Astrocyte (in vitro differentiated cells and primary cell): ENCODE measurements around the gene FBP2. TPM values are rescaled to one million over a fixed set of nuclear protein-coding genes. Genes with fewer than 3 reads are reported as not detected.

Source experiments
- DNase-seq: peaks from one replicate; pipeline ENCODE4 v3.0.0-alpha.2; 2010; ENCODE audit warnings: low read depth
- FAIRE-seq: peaks from 2 replicates; lab custom pipeline; 2011; peaks lifted over from hg19 to GRCh38; lab: Jason Lieb, UNC
- H2AFZ ChIP-seq: 2 replicates; pipeline ENCODE4 v1.6.0; 2012; ENCODE audit warnings: low read depth, low read length, inconsistent platforms
- H3K27ac ChIP-seq: 2 replicates; pipeline ENCODE4 v1.5.1; 2011; ENCODE audit warnings: low read depth, low read length, inconsistent platforms
- H3K27me3 ChIP-seq: 2 replicates; pipeline ENCODE4 v1.6.0; 2011; ENCODE audit warnings: low read length, inconsistent platforms; ENCODE audit not compliant: insufficient read depth
- H3K36me3 ChIP-seq: 2 replicates; pipeline ENCODE4 v1.5.1; 2011; ENCODE audit warnings: low read length, inconsistent platforms; ENCODE audit not compliant: insufficient read depth
- H3K4me1 ChIP-seq: 2 replicates; pipeline ENCODE4 v1.5.1; 2011; ENCODE audit warnings: low read length, inconsistent platforms; ENCODE audit not compliant: insufficient read depth
- H3K4me2 ChIP-seq: 2 replicates; pipeline ENCODE4 v1.6.0; 2012; ENCODE audit warnings: low read length, inconsistent platforms
- H3K4me3 ChIP-seq: 2 replicates; pipeline ENCODE4 v1.5.1; 2011; ENCODE audit warnings: low read depth, mild to moderate bottlenecking, low read length, inconsistent platforms; ENCODE audit not compliant: insufficient read depth
- H3K79me2 ChIP-seq: 2 replicates; pipeline ENCODE4 v1.6.0; 2012; ENCODE audit warnings: mild to moderate bottlenecking, low read length, inconsistent platforms; ENCODE audit not compliant: insufficient read depth
- H3K9ac ChIP-seq: 2 replicates; pipeline ENCODE4 v1.6.0; 2012; ENCODE audit warnings: mild to moderate bottlenecking, low read length, inconsistent platforms
- H3K9me3 ChIP-seq: 2 replicates; pipeline ENCODE4 v1.5.1; 2012; ENCODE audit warnings: low read depth, mild to moderate bottlenecking, low read length, inconsistent platforms; ENCODE audit not compliant: insufficient read depth
- H4K20me1 ChIP-seq: 2 replicates; pipeline ENCODE4 v1.6.0; 2012; ENCODE audit warnings: low read length, inconsistent platforms; ENCODE audit not compliant: insufficient read depth
- H3K27ac Mint-ChIP-seq: one replicate; pipeline ENCODE4 v1.8.0; 2021; ENCODE audit warnings: mild to moderate bottlenecking, mixed read lengths; ENCODE audit not compliant: unreplicated experiment
- H3K27me3 Mint-ChIP-seq: one replicate; pipeline ENCODE4 v1.8.0; 2021; ENCODE audit warnings: low read depth, mixed read lengths; ENCODE audit not compliant: unreplicated experiment
- H3K36me3 Mint-ChIP-seq: one replicate; pipeline ENCODE4 v1.8.0; 2021; ENCODE audit warnings: low read depth, mixed read lengths; ENCODE audit not compliant: unreplicated experiment
- H3K4me1 Mint-ChIP-seq: one replicate; pipeline ENCODE4 v1.8.0; 2021; ENCODE audit warnings: low read depth, mixed read lengths; ENCODE audit not compliant: unreplicated experiment
- H3K4me3 Mint-ChIP-seq: one replicate; pipeline ENCODE4 v1.8.0; 2021; ENCODE audit warnings: mild to moderate bottlenecking, moderate library complexity, mixed read lengths; ENCODE audit not compliant: unreplicated experiment
- H3K9me3 Mint-ChIP-seq: one replicate; pipeline ENCODE4 v1.8.0; 2021; ENCODE audit warnings: mild to moderate bottlenecking, mixed read lengths; ENCODE audit not compliant: unreplicated experiment
- CTCF ChIP-seq: IDR thresholded peaks from 2 replicates; pipeline ENCODE4 v1.5.1; 2011; ENCODE audit warnings: low read depth, mild to moderate bottlenecking, inconsistent platforms, low read length, moderate library complexity; ENCODE audit not compliant: insufficient read depth
- EZH2 ChIP-seq: IDR thresholded peaks from 2 replicates; pipeline ENCODE4 v1.6.1; 2012; ENCODE audit warnings: mild to moderate bottlenecking, low read length, inconsistent platforms; ENCODE audit not compliant: insufficient read depth
- total RNA-seq: library from RNA; stranded (reverse); gene quantifications from 2 replicates; pipeline ENCODE4 v1.2.1, GENCODE V29; 2021

The FBP2 gene
- total RNA-seq, 1 donor from 2014 or later, result not detected

GRCh38 chr9:94630833-94631232 lies 37.2 kb upstream of the FBP2 start:
- DNase-seq (no peak), FAIRE-seq (no peak)
- Histone ChIP-seq H3K4me1 (no peaks in the 10 kb centered on the region), H3K79me2 (no peaks in the 10 kb centered on the region), H3K4me2 (no peak overlapping the region), H4K20me1 (no peaks in the 10 kb centered on the region), H2AFZ (no peak overlapping the region), H3K27me3 (peaks cover 12% of the 10 kb centered on the region), H3K9ac (no peak overlapping the region), H3K4me3 (no peak overlapping the region), H3K36me3 (no peaks in the 10 kb centered on the region), H3K9me3 (peaks cover 4% of the 10 kb centered on the region), H3K27ac (no peak overlapping the region)
- H3K4me1 Mint-ChIP-seq, result no peaks in the 10 kb centered on the region
- TF ChIP-seq EZH2 (no peak), CTCF (no peak)
- no peak overlapping the region for H3K4me3 Mint-ChIP-seq
- H3K27me3 Mint-ChIP-seq, result peaks cover 53% of the 10 kb centered on the region
- no peaks in the 10 kb centered on the region for H3K9me3 Mint-ChIP-seq
- H3K36me3 Mint-ChIP-seq, result no peaks in the 10 kb centered on the region
- no peak overlapping the region for H3K27ac Mint-ChIP-seq

- Histone ChIP-seq H4K20me1 (no peaks in the 10 kb centered on the region), H3K9me3 (no peaks in the 10 kb centered on the region), H3K4me2 (no peak overlapping the region), H3K36me3 (no peaks in the 10 kb centered on the region), H3K27me3 (peaks cover 12% of the 10 kb centered on the region), H3K27ac (no peak overlapping the region), H2AFZ (no peak overlapping the region), H3K4me3 (no peak overlapping the region), H3K9ac (no peak overlapping the region), H3K4me1 (no peaks in the 10 kb centered on the region), H3K79me2 (no peaks in the 10 kb centered on the region)
- Mint-ChIP-seq H3K4me1 (no peaks in the 10 kb centered on the region), H3K9me3 (no peaks in the 10 kb centered on the region), H3K27ac (no peak overlapping the region), H3K36me3 (no peaks in the 10 kb centered on the region), H3K27me3 (peaks cover 47% of the 10 kb centered on the region), H3K4me3 (no peak overlapping the region)
- FAIRE-seq (no peak), DNase-seq (no peak)
- no peak for TF ChIP-seq EZH2
- no peak for TF ChIP-seq CTCF
Measured at GRCh38 chr9:94630281-94630680, 36.7 kb upstream of the FBP2 start.

GRCh38 chr9:94627287-94627686 lies 33.7 kb upstream of the FBP2 start:
- no peak overlapping the region for H3K4me3 ChIP-seq
- H3K4me1 ChIP-seq, result no peaks in the 10 kb centered on the region
- H3K9me3 Mint-ChIP-seq, result no peaks in the 10 kb centered on the region
- TF ChIP-seq CTCF (no peak), EZH2 (no peak)
- peaks cover 37% of the 10 kb centered on the region for H3K27me3 Mint-ChIP-seq
- H3K4me2 ChIP-seq, result no peak overlapping the region
- no peak overlapping the region for H3K27ac Mint-ChIP-seq
- DNase-seq, result no peak
- no peaks in the 10 kb centered on the region for H3K36me3 Mint-ChIP-seq
- FAIRE-seq, result no peak
- H3K79me2 ChIP-seq, result no peaks in the 10 kb centered on the region
- H3K27me3 ChIP-seq, result peaks cover 12% of the 10 kb centered on the region
- H4K20me1 ChIP-seq, result no peaks in the 10 kb centered on the region
- no peak overlapping the region for H3K4me3 Mint-ChIP-seq
- no peaks in the 10 kb centered on the region for H3K9me3 ChIP-seq
- no peaks in the 10 kb centered on the region for H3K4me1 Mint-ChIP-seq
- H3K9ac ChIP-seq, result no peak overlapping the region
- H2AFZ ChIP-seq, result no peak overlapping the region
- no peaks in the 10 kb centered on the region for H3K36me3 ChIP-seq
- H3K27ac ChIP-seq, result no peak overlapping the region
